H1 (cell line): Measurements from ENCODE around the gene TACC2. TPM values are rescaled to one million over a fixed set of nuclear protein-coding genes. Genes with fewer than 3 reads are reported as not detected.

Experiments used
- CTCF ChIA-PET: fragments of 300-600 bp; sonication (Branson Sonifier 250); formaldehyde crosslinking; loops from one replicate; lab custom pipeline; 2021; ENCODE audit not compliant: partially characterized antibody; lab: Charles Lee
- POLR2A ChIA-PET: fragments of 300-600 bp; sonication (Branson Sonifier 250); formaldehyde crosslinking; loops from one replicate; lab custom pipeline; 2021; ENCODE audit warnings: inconsistent platforms; ENCODE audit not compliant: partially characterized antibody; lab: Charles Lee
- DNase-seq, 2 experiments: peaks; one replicate each; pipeline versions ENCODE4 v3.0.0 to v3.0.0-alpha.2; 2010 to 2022; ENCODE audit warnings: low spot score in 2 of 2, low read depth in 1 of 2, mixed read lengths in 1 of 2
- FAIRE-seq: peaks from 2 replicates; lab custom pipeline; 2011; peaks lifted over from hg19 to GRCh38; lab: Jason Lieb, UNC
- H2AFZ ChIP-seq: 2 replicates; pipeline ENCODE4 v1.8.1; 2012; ENCODE audit warnings: low read length, inconsistent platforms
- H2AK5ac ChIP-seq: 2 replicates; pipeline ENCODE4 v1.6.1; 2013; ENCODE audit warnings: low read depth, low read length
- H2BK120ac ChIP-seq: replicated peaks from 2 replicates; pipeline ENCODE3; 2013; ENCODE audit warnings: low read depth, low read length, inconsistent platforms
- H2BK12ac ChIP-seq: 2 replicates; pipeline ENCODE4 v1.6.1; 2013; ENCODE audit warnings: low read depth, low read length
- H2BK15ac ChIP-seq: 2 replicates; pipeline ENCODE4 v1.6.1; 2013; ENCODE audit warnings: low read length
- H2BK20ac ChIP-seq: 2 replicates; pipeline ENCODE4 v1.6.1; 2013; ENCODE audit warnings: low read length
- H2BK5ac ChIP-seq: 2 replicates; pipeline ENCODE4 v1.6.1; 2013; ENCODE audit warnings: low read depth, low read length
- H3K14ac ChIP-seq: 2 replicates; pipeline ENCODE4 v1.6.1; 2013; ENCODE audit warnings: inconsistent platforms; ENCODE audit not compliant: insufficient read length
- H3K18ac ChIP-seq: 2 replicates; pipeline ENCODE4 v1.6.1; 2013; ENCODE audit warnings: low read length; ENCODE audit errors: extremely low read depth
- H3K23ac ChIP-seq: 2 replicates; pipeline ENCODE4 v1.6.1; 2013; ENCODE audit warnings: inconsistent platforms; ENCODE audit not compliant: insufficient read length
- H3K23me2 ChIP-seq: 2 replicates; pipeline ENCODE4 v1.6.1; 2013; ENCODE audit warnings: low read depth, low read length
- H3K27ac ChIP-seq: 2 replicates; pipeline ENCODE4 v1.6.1; 2011; ENCODE audit warnings: low read depth, low read length, inconsistent platforms
- H3K27me3 ChIP-seq, 4 experiments: replicated peaks in 1 of 4; 1 replicate in 1 of 4; 2 replicates in 3 of 4; pipeline versions ENCODE4 v1.6.1 to v1.8.1; 2011 to 2013; ENCODE audit warnings: low read length in 3 of 4, mild to moderate bottlenecking in 3 of 4, inconsistent platforms in 2 of 4, mixed read lengths in 2 of 4, moderate library complexity in 1 of 4; ENCODE audit not compliant: control insufficient read depth in 3 of 4, insufficient read depth in 3 of 4; ENCODE audit errors: extremely low read depth in 1 of 4
- H3K36me3 ChIP-seq, 4 experiments: 2 replicates each; pipeline versions ENCODE4 v1.6.1 to v1.8.1; 2011 to 2013; ENCODE audit warnings: mild to moderate bottlenecking in 4 of 4, low read length in 3 of 4, moderate library complexity in 2 of 4, control low read depth in 1 of 4, inconsistent platforms in 1 of 4; ENCODE audit not compliant: insufficient read depth in 4 of 4, control insufficient read depth in 2 of 4
- H3K4ac ChIP-seq: replicated peaks from 2 replicates; pipeline ENCODE3; 2013; ENCODE audit warnings: low read length, low read depth, mixed read lengths, inconsistent platforms; ENCODE audit not compliant: insufficient read length
- H3K4me1 ChIP-seq, 4 experiments: replicated peaks in 1 of 4; 1 replicate in 1 of 4; 2 replicates in 3 of 4; pipeline versions ENCODE4 v1.6.1 to v1.8.1; 2011 to 2013; ENCODE audit warnings: low read length in 3 of 4, inconsistent platforms in 2 of 4, mixed read lengths in 1 of 4; ENCODE audit not compliant: insufficient read depth in 4 of 4, control insufficient read depth in 3 of 4
- H3K4me2 ChIP-seq, 2 experiments: 2 replicates each; pipeline versions ENCODE4 v1.6.1 to v1.8.1; 2011 to 2013; ENCODE audit warnings: low read depth in 2 of 2, low read length in 2 of 2, control low read depth in 1 of 2, inconsistent platforms in 1 of 2, mild to moderate bottlenecking in 1 of 2; ENCODE audit not compliant: insufficient read depth in 1 of 2
- H3K4me3 ChIP-seq, 4 experiments: fragments of 200-600, 300-600 bp in 1 of 4; sonication (generic), shearing (Covaris generic), sonication (Bioruptor Twin) in 1 of 4; 2 replicates each; pipeline versions ENCODE4 v1.5.1 to v1.8.1; 2011 to 2016; ENCODE audit warnings: low read length in 4 of 4, low read depth in 3 of 4, control low read depth in 2 of 4, inconsistent platforms in 2 of 4, mild to moderate bottlenecking in 2 of 4, mixed read lengths in 1 of 4, moderate library complexity in 1 of 4; ENCODE audit not compliant: insufficient read depth in 2 of 4; ENCODE audit errors: extremely low read depth in 1 of 4
- H3K56ac ChIP-seq: replicated peaks from 2 replicates; pipeline ENCODE3; 2013; ENCODE audit warnings: low read depth, mild to moderate bottlenecking, mixed read lengths, low read length, inconsistent platforms; ENCODE audit not compliant: insufficient read length
- H3K79me1 ChIP-seq: 2 replicates; pipeline ENCODE4 v1.6.1; 2013; ENCODE audit warnings: low read depth, low read length, control low read depth
- H3K79me2 ChIP-seq, 2 experiments: 2 replicates each; pipeline versions ENCODE4 v1.6.1 to v1.8.1; 2012 to 2013; ENCODE audit warnings: low read length in 2 of 2, mild to moderate bottlenecking in 2 of 2, inconsistent platforms in 1 of 2; ENCODE audit not compliant: insufficient read depth in 2 of 2, control insufficient read depth in 1 of 2
- H3K9ac ChIP-seq, 4 experiments: replicated peaks in 1 of 4; 1 replicate in 1 of 4; 2 replicates in 3 of 4; pipeline versions ENCODE4 v1.6.1 to v1.8.1; 2011 to 2013; ENCODE audit warnings: low read depth in 3 of 4, low read length in 3 of 4, control low read depth in 2 of 4, mild to moderate bottlenecking in 2 of 4, moderate library complexity in 2 of 4, inconsistent platforms in 1 of 4; ENCODE audit errors: extremely low read depth in 1 of 4
- H3K9me3 ChIP-seq, 2 experiments: 2 replicates each; pipeline versions ENCODE4 v1.6.1 to v1.8.1; 2012 to 2013; ENCODE audit warnings: mild to moderate bottlenecking in 2 of 2, moderate library complexity in 2 of 2, control low read depth in 1 of 2, inconsistent platforms in 1 of 2, low read depth in 1 of 2, low read length in 1 of 2, mixed read lengths in 1 of 2; ENCODE audit not compliant: insufficient read depth in 2 of 2
- H4K20me1 ChIP-seq, 2 experiments: replicated peaks in 1 of 2; 2 replicates each; pipeline versions ENCODE3 to v1.8.1; 2011 to 2013; ENCODE audit warnings: inconsistent platforms in 2 of 2, low read length in 2 of 2, mild to moderate bottlenecking in 1 of 2; ENCODE audit not compliant: insufficient read depth in 2 of 2, control insufficient read depth in 1 of 2
- H4K5ac ChIP-seq: 2 replicates; pipeline ENCODE4 v1.6.1; 2013; ENCODE audit warnings: low read length, low read depth, mixed read lengths, inconsistent platforms; ENCODE audit not compliant: insufficient read length
- H4K8ac ChIP-seq: 2 replicates; pipeline ENCODE4 v1.8.0; 2013; ENCODE audit warnings: mild to moderate bottlenecking, moderate library complexity, low read length, inconsistent platforms; ENCODE audit not compliant: insufficient read depth; ENCODE audit errors: extremely low read depth
- H4K91ac ChIP-seq: replicated peaks from 2 replicates; pipeline ENCODE3; 2013; ENCODE audit warnings: low read length, mixed read lengths, inconsistent platforms; ENCODE audit not compliant: insufficient read length
- SIN3A ChIP-seq, 2 experiments: IDR thresholded peaks in 1 of 2; conservative IDR thresholded peaks in 1 of 2; 2 replicates each; pipeline ENCODE4 v1.6.1; 2011 to 2012; ENCODE audit warnings: low read length in 2 of 2, improper control_type of control experiment in 1 of 2, low read depth in 1 of 2, mild to moderate bottlenecking in 1 of 2
- TAF7 ChIP-seq: optimal IDR thresholded peaks from 2 replicates; pipeline ENCODE3; 2011; ENCODE audit warnings: low read depth, mild to moderate bottlenecking, inconsistent platforms, low read length, moderate library complexity, borderline replicate concordance
- WGBS, 2 experiments: shearing (Covaris generic) in 1 of 2; methylation state at CpG; one replicate each; pipeline versions ENCODE4 v1.1.6 to v1.1.7; 2013 to 2015; ENCODE audit warnings: low lambda C conversion rate in 2 of 2, mixed read lengths in 2 of 2, inconsistent platforms in 1 of 2, low coverage in 1 of 2, missing lambda C conversion rate in 1 of 2; ENCODE audit not compliant: insufficient replicate concordance in 2 of 2, insufficient coverage in 1 of 2, insufficient read length in 1 of 2; ENCODE audit errors: extremely low coverage in 1 of 2, missing lambda C conversion rate in 1 of 2; 5-methylcytosine and 5-hydroxymethylcytosine counted together
- polyA plus RNA-seq, 7 experiments: library from polyadenylated mRNA; depleted of rRNA in 3 of 7; stranded (reverse) in 5 of 7; unstranded in 2 of 7; fragments of >200 nt in 5 of 7; fragments of 200-250 nt in 2 of 7; gene quantifications; 1 replicate in 5 of 7; 2 replicates in 1 of 7; 4 replicates in 1 of 7; pipeline versions ENCODE4 v1.2.1 to v1.2.3, GENCODE V29; 2011 to 2013; ENCODE audit warnings: missing spikeins in 2 of 7, mixed read lengths in 2 of 7
- total RNA-seq: library from RNA; stranded (reverse); fragmentation: NEBNext Ultra II Directional; extraction: Animal tissue kit (Norgen Biotek cat#: 25700); gene quantifications from 2 replicates; pipeline ENCODE4 v1.2.1, GENCODE V29; 2021

Gene TACC2
- total and polyA plus RNA-seq, 2 of the 8 experiments (the other 6 are each of a cell fraction or from before 2014, with no cell fraction given): 21.2 to 46.6 TPM

- no peak overlapping the region for H2BK120ac ChIP-seq
- no peaks in the 10 kb centered on the region for H3K23me2 ChIP-seq
- H3K4me3 ChIP-seq: no peak overlapping the region
- no peak overlapping the region for H4K91ac ChIP-seq
- peaks cover 30% of the 10 kb centered on the region for H3K79me1 ChIP-seq
- POLR2A ChIA-PET: interaction anchor here (0.9 to 21.8 kb wide), 3 partner anchors 10 to 214 kb away, joined by 3 to 237 read pairs (median 7); partner anchors contain the start of gene NSMCE4A
- no peaks in the 10 kb centered on the region for H3K9me3 ChIP-seq
- FAIRE-seq (no peak), DNase-seq (no peak)
- no peaks in the 10 kb centered on the region for H3K36me3 ChIP-seq
- no peak overlapping the region for H3K4me2 ChIP-seq
- no peak overlapping the region for H3K27ac ChIP-seq
- H2AK5ac ChIP-seq: no peak overlapping the region
- no peak overlapping the region for H3K4ac ChIP-seq
- no peak overlapping the region for H3K18ac ChIP-seq
- no peak overlapping the region for H4K5ac ChIP-seq
- H3K27me3 ChIP-seq: no peaks in the 10 kb centered on the region
- no peak overlapping the region for H2BK5ac ChIP-seq
- no peak overlapping the region for H3K14ac ChIP-seq
- H3K9ac ChIP-seq: no peak overlapping the region
- CTCF ChIA-PET: interaction anchor here (1.0 to 3.5 kb wide), 9 partner anchors 10 to 52 kb away, joined by 3 to 22 read pairs (median 4); no protein-coding TSS in a partner anchor
- peaks cover 11 to 22% (median 16%) of the 10 kb centered on the region in 4 experiments for H3K4me1 ChIP-seq
- no peak overlapping the region for H2BK20ac ChIP-seq
- peaks cover 3 to 97% of the 10 kb centered on the region in 2 experiments; a peak in 3 of 4 replicates for H3K79me2 ChIP-seq
- H3K56ac ChIP-seq: no peak overlapping the region
- H3K23ac ChIP-seq: no peak overlapping the region
- H2BK12ac ChIP-seq: no peak overlapping the region
- no peak overlapping the region for H4K8ac ChIP-seq
- TF ChIP-seq SIN3A (conservative IDR thresholded peaks at IDR 0.05 in 1 of 2, IDR thresholded peaks at IDR 0.05 in 1 of 2; ENCODE audit: low read depth in 1 of 2, low read length in 2 of 2) (no peak), TAF7 (no peak)
- TF ChIP-seq, all 59 proteins: peak for 0
- WGBS, 2 experiments: 88% methylated on average over 11 of the region's 11 CpGs; no CpG with 5 or more reads in 1 of the 2 experiments
- Histone ChIP-seq H4K20me1 (peaks cover 2 to 22% of the 10 kb centered on the region in 2 experiments), H2BK15ac (no peak overlapping the region), H2AFZ (no peak overlapping the region)
Measured at GRCh38 chr10:122188706-122189105, 199.7 kb downstream of the TACC2 start.
